GM18499 (cell line): Measurements from ENCODE around the gene ZSCAN30.
"Not testable (repeated sequence)": the region's sequence is repeated elsewhere in the genome, so short reads cannot be mapped to it uniquely, and the experiment has no call there.

Experiments
- ATAC-seq: cut with Tn5 transposase; IDR thresholded peaks from one replicate; pipeline ENCODE4 v1.9.1; 2021; ENCODE audit warnings: moderate number of reproducible peaks; ENCODE audit not compliant: insufficient read depth, unreplicated experiment

The ZSCAN30 gene

GRCh38 chr18:35241448-35241804 lies 48.6 kb downstream of the ZSCAN30 start:
- ATAC-seq, result no peak

DNA sequence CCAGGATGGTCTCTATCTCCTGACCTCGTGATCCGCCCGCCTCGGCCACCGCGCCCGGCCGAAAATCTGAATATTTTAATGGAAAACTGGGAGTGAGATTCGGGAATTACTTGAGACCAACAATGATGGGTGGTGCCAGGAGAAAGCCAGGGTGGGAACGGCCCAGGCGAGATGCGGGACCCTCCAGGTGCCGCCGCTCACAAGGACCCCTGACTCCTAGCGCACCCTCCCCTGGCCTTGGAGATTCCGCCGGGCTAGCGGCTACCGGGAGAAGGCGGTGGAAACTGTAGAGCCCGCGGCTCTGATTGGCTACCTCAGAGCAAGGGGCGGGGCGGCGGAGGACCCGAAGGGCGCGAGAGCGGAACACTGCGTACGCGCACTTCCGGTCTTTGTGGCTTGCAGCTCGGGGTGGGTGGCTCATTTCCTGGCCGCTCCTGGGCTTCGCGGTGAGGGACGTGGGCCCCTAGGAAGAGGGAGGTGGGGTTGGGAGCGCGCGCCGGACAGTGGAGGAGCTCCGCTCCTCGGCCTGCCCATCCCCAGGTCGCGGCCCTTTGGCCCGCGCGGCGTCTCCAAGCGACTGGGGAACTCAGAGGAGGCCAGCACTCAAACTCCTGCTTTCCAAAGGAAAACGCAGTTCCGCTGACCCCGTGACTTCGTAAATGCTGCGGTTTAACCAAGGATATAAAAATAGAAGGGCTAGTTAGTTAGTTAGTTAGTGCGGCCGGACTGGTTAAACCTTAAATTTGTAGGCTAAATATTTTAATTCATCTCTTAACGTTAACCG lies 49.2 kb downstream of the ZSCAN30 start, which contains the start of gene ZNF397:
Gene ZNF397 (plus strand): TSS at position 371 of the 784 bp plus-strand sequence. CDS start 1,437 bp downstream, outside the sequence.
- peak; percentile 87 for ATAC-seq

DNA sequence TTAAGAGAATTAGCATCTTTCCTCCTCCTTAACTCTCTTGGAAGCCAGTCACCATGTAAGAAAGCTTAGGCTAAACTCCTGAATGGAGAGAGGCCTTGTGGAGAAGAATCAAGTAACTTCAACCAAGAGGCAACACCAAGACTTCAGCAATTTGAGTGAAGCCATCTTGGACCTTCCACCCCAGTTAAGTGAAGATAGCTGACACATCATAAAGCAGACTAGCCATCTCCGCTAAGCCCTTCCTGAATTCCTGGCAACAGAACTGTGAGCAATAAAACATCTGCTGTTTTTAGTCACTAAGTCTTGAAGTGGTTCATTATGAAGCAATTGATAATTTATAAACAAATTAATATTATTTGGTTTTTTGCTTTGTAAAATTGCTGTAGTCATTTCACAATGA lies 50.7 kb downstream of the ZSCAN30 start:
- no peak for ATAC-seq

DNA sequence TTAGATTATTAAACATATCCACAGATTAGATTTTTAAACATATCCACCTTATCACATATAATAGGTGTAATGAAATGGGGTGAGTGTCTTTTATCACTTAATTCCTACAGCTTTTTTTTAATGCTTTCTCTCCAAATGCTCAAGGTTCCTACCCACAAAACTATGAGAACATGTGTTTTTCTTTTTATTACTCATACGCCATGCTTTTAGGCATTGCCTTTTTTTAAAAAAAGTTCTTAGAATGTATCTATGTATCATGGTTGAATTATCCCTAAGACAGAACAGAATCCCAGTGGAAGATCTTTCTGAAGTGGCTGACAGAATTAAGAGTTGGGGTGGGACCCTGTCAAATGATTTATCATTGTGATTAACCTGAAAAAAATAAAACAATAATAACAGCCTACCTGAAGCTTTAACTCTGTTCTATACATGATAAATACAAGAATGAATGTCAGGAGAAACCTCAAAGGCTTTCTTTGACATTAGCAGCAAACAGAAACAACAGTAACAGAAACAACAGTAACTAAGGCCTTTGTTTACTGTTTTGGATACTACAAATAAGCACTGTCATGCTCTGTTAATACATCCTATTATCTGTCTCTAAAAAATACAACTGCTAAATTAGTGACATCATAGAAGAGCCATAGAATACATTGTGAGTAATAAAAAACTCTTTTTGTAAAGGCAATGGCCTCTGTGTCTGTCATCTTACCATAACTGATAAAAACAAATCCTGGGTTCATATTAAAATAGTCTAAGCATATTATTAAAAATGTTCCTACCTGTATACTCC lies 53.3 kb downstream of the ZSCAN30 start:
- ATAC-seq, result no peak

- ATAC-seq, result peak; percentile 70
Observed at GRCh38 chr18:35231052-35231451, 59.0 kb downstream of the ZSCAN30 start.

GRCh38 chr18:35227254-35227653 lies 62.8 kb downstream of the ZSCAN30 start:
- no peak for ATAC-seq

DNA sequence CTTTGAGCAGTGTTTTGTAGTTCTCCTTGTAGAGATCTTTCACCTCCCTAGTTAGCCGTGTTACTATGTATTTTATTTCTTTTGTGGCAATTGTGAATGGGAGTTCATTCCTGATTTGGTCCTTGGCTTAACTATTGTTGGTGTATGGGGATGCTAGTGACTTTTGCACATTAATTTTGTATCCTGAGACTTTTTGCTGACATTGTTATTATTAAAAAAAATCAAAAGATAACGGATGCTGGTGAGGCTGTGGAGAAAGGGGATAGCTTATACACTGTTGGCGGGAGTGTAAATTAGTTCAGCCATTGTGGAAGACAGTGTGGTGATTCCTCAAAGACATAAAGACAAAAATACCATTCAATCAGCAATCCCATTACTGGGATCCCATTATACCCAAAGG lies 66.2 kb downstream of the ZSCAN30 start:
- ATAC-seq, result no peak

GRCh38 chr18:35220424-35220823 lies 69.6 kb downstream of the ZSCAN30 start:
- ATAC-seq, result no peak

- not testable (repeated sequence) for ATAC-seq
Observed at GRCh38 chr18:35219331-35219730, 70.7 kb downstream of the ZSCAN30 start.

GRCh38 chr18:35216611-35217010 lies 73.4 kb downstream of the ZSCAN30 start:
- ATAC-seq, result not testable (repeated sequence)

- ATAC-seq, result no peak
Observed at GRCh38 chr18:35215026-35215425, 75.0 kb downstream of the ZSCAN30 start.

DNA sequence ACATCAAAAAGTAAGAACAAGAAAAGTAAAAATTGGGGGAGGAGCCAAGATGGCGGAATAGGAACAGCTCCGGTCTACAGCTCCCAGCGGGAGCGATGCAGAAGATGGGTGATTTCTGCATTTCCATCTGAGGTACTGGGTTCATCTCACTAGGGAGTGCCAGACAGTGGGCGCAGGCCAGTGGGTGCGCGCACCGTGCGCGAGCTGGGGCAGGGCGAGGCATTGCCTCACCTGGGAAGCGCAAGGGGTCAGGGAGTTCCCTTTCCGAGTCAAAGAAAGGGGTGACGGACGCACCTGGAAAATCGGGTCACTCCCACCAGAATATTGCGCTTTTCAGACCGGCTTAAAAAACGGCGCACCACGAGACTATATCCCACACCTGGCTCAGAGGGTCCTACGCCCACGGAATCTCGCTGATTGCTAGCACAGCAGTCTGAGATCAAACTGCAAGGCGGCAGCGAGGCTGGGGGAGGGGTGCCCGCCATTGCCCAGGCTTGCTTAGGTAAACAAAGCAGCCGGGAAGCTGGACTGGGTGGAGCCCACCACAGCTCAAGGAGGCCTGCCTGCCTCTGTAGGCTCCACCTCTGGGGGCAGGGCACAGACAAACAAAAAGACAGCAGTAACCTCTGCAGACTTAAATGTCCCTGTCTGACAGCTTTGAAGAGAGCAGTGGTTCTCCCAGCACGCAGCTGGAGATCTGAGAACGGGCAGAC lies 84.1 kb downstream of the ZSCAN30 start:
- ATAC-seq, result not testable (repeated sequence)

DNA sequence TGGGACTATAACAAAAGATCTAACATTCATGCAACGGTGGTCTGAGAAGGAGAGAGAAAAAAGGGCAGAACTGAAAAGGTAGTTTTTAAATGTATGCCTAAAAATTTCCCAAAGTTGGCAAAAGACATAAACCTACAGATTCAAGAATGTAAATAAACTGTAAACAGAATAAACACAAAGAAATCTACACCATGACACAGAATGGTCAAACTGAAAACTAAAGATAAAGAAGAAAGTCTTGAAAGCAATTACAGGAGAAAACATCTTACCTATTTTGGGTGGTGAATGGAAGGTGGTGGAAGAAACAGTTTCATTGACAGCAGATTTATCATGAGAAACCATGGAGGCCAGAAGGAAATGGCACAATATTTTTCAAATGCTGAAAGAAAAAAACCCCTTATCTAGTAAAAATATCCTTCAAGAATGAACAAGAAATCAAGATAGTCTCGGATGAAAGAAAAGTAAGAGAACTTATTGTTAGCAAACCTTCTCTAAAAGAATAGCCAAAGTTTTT lies 84.8 kb downstream of the ZSCAN30 start:
- no peak for ATAC-seq

- no peak for ATAC-seq
Observed at GRCh38 chr18:35203067-35203466, 87.0 kb downstream of the ZSCAN30 start.

DNA sequence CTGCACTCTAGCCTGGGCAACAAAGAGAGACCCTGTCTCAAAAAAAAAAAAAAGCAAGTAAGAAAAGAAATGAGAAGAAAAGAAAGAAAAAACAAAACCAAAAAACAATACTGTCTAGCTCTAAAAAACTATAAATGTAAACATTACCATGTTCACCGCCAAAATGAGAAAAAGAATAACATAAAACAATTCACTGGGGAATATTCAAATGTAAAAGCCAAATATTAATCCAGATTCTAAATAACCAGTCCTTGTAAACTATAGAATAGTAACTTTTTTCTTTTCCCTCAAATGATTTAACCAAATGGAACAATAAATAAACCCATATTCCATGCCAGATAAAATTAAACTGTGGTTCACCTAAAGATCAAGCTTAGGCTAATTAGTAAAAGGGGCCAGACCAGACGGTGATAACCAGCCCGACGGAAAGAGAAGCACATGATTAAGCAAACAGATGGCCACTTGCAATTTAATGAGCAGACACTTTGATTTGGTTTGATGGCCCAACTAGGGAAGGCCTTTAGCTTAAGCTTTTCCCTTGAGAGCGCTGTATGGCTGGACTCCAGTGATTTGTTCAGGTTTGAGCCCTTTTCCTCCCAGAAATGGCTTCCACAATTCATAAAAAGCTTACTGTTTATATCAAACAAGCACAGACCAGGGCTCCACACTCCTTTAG lies 88.6 kb downstream of the ZSCAN30 start:
- ATAC-seq, result no peak
